ENCODE results near the gene RIBC2. TPM values are rescaled to one million over a fixed set of nuclear protein-coding genes. Genes with fewer than 3 reads are reported as not detected.

RIBC2 gene
- total and polyA plus RNA-seq, 9 of the 15 experiments (the other 6 are each of a cell fraction or from before 2014, with no cell fraction given), result not detected

- FAIRE-seq, result no peak
- CTCF ChIA-PET (ENCODE audit: low intra/inter-chr PET ratio), result no interaction called here
- no peaks in the 10 kb centered on the region for H3K9me3 ChIP-seq (replicated peaks; ENCODE audit: control insufficient read depth, insufficient read depth, low read depth, low read length)
- H3K9me1 ChIP-seq (ENCODE audit: control insufficient read depth, insufficient read depth, low read length), result no peaks in the 10 kb centered on the region
- no peak for ATAC-seq
- TF ChIP-seq TRIM25 (IDR thresholded peaks at IDR 0.05; ENCODE audit: borderline replicate concordance) (no peak), LCOR (CRISPR knock-in tag; IDR thresholded peaks at IDR 0.05) (no peak), THRAP3 (IDR thresholded peaks at IDR 0.05; ENCODE audit: borderline replicate concordance) (no peak), MITF (IDR thresholded peaks at IDR 0.05) (no peak)
- H3K27me3 ChIP-seq (ENCODE audit: control insufficient read depth in 2 of 2, insufficient read depth in 2 of 2, low read length in 2 of 2), result peaks cover 4 to 40% of the 10 kb centered on the region in 2 experiments; a peak in 3 of 5 replicates
- no peak overlapping the region for H2AFZ ChIP-seq (ENCODE audit: low read depth, low read length)
- BruUV-seq (replicated peaks), result no TSS peak
- H3K4me3 ChIP-seq, result no peak overlapping the region
- in situ Hi-C loops (cut with MboI), result loop anchor here (10.0 kb wide), 1 partner anchor 349 kb away; no protein-coding TSS in a partner anchor
- no peak overlapping the region for H3K27ac ChIP-seq (ENCODE audit: extremely low read depth, low read depth, low read length)
- no peaks in the 10 kb centered on the region for H3K79me2 ChIP-seq (ENCODE audit: control insufficient read depth, insufficient read depth, low read length)
- WGBS (ENCODE audit: insufficient coverage, low coverage, missing lambda C conversion rate), result 4% methylated on average over 6 of the region's 6 CpGs
- H3K9ac ChIP-seq (ENCODE audit: insufficient read depth in 1 of 2, low read depth in 2 of 2, low read length in 2 of 2), result no peak overlapping the region
- intact Hi-C loops (cut with micrococcal nuclease), result no loop called here
- no peak overlapping the region for H3K4me2 ChIP-seq (ENCODE audit: insufficient read depth, low read length)
- H4K20me1 ChIP-seq (replicated peaks; ENCODE audit: control insufficient read depth, insufficient read depth, low read length), result no peaks in the 10 kb centered on the region
- POLR2A ChIA-PET, result no interaction called here
- no peaks in the 10 kb centered on the region for H3K4me1 ChIP-seq (replicated peaks in 1 of 2; ENCODE audit: control insufficient read depth in 2 of 2, insufficient read depth in 2 of 2, low read length in 2 of 2)
- no peak for DNase-seq (ENCODE audit: extremely low read depth in 1 of 4, low spot score in 3 of 4)
- no peaks in the 10 kb centered on the region for H3K36me3 ChIP-seq (ENCODE audit: control insufficient read depth, insufficient read depth, low read length)
These were observed 40.3 kb downstream of the RIBC2 start for GRCh38 chr22:45453764-45454163.
